HepG2 (cell line): ENCODE data around the gene LRP5. TPM values are rescaled to one million over a fixed set of nuclear protein-coding genes. Genes with fewer than 3 reads are reported as not detected.

Experiments used
- CENPBD1 ChIP-seq: sonication (generic); formaldehyde crosslinking; IDR thresholded peaks from 2 replicates; pipeline ENCODE4 v1.8.0; 2022; ENCODE audit warnings: missing genetic modification reagents, low read depth, mild to moderate bottlenecking, borderline replicate concordance
- GABPA ChIP-seq, 2 experiments: IDR thresholded peaks; 2 replicates each; pipeline ENCODE4 v1.6.1; 2011 to 2016; ENCODE audit warnings: low read depth in 2 of 2, low read length in 1 of 2, missing biosample characterization in 1 of 2, missing genetic modification characterization in 1 of 2
- GRHL1 ChIP-seq: sonication (generic); formaldehyde crosslinking; conservative IDR thresholded peaks from 2 replicates; pipeline ENCODE4 v1.8.0; 2022; ENCODE audit warnings: missing genetic modification reagents
- GTF3A ChIP-seq: sonication (generic); formaldehyde crosslinking; conservative IDR thresholded peaks from 2 replicates; pipeline ENCODE4 v1.4.0; 2020; ENCODE audit warnings: mild to moderate bottlenecking, missing genetic modification reagents
- MAZ ChIP-seq, 2 experiments: sonication (generic) in 1 of 2; formaldehyde crosslinking in 1 of 2; IDR thresholded peaks; 2 replicates each; pipeline versions ENCODE4 v1.5.0 to v1.6.1; 2012 to 2020; ENCODE audit warnings: low read depth in 2 of 2, mild to moderate bottlenecking in 2 of 2, borderline replicate concordance in 1 of 2, improper control_type of control experiment in 1 of 2, low read length in 1 of 2, missing genetic modification reagents in 1 of 2, moderate library complexity in 1 of 2
- MLX ChIP-seq: IDR thresholded peaks from 2 replicates; pipeline ENCODE4 v1.6.1; 2016
- NRL ChIP-seq: sonication (generic); formaldehyde crosslinking; IDR thresholded peaks from 2 replicates; pipeline ENCODE4 v1.5.0; 2020; ENCODE audit warnings: missing genetic modification reagents, mild to moderate bottlenecking, moderate library complexity, borderline replicate concordance
- PAX8 ChIP-seq: sonication (generic); formaldehyde crosslinking; IDR thresholded peaks from 2 replicates; pipeline ENCODE4 v1.8.0; 2022; ENCODE audit warnings: mild to moderate bottlenecking, missing genetic modification reagents, borderline replicate concordance
- POGK ChIP-seq: sonication (generic); formaldehyde crosslinking; conservative IDR thresholded peaks from 2 replicates; pipeline ENCODE4 v1.8.0; 2022; ENCODE audit warnings: mild to moderate bottlenecking, moderate library complexity, missing genetic modification reagents
- PRDM15 ChIP-seq: sonication (generic); formaldehyde crosslinking; IDR thresholded peaks from 2 replicates; pipeline ENCODE4 v1.4.0; 2020; ENCODE audit warnings: missing genetic modification reagents
- SPEN ChIP-seq: sonication (generic); formaldehyde crosslinking; IDR thresholded peaks from 2 replicates; pipeline ENCODE4 v1.5.1; 2020; ENCODE audit warnings: low read depth, mild to moderate bottlenecking, missing genetic modification reagents
- ZNF12 ChIP-seq: sonication (generic); formaldehyde crosslinking; IDR thresholded peaks from 2 replicates; pipeline ENCODE4 v1.5.0; 2020; ENCODE audit warnings: missing genetic modification reagents
- ZNF143 ChIP-seq: sonication (generic); formaldehyde crosslinking; IDR thresholded peaks from 2 replicates; pipeline ENCODE4 v1.4.0; 2020; ENCODE audit warnings: missing genetic modification reagents
- ZNF687 ChIP-seq: sonication (generic); formaldehyde crosslinking; IDR thresholded peaks from 2 replicates; pipeline ENCODE4 v1.5.1; 2020; ENCODE audit warnings: mild to moderate bottlenecking, missing genetic modification reagents, moderate library complexity
- ZNF780A ChIP-seq: sonication (generic); formaldehyde crosslinking; IDR thresholded peaks from 2 replicates; pipeline ENCODE4 v1.8.0; 2022; ENCODE audit warnings: mild to moderate bottlenecking, missing genetic modification reagents, moderate library complexity
- ZNF792 ChIP-seq: IDR thresholded peaks from 2 replicates; pipeline ENCODE4 v1.6.1; 2016
- polyA plus RNA-seq, 8 experiments: library from polyadenylated mRNA; depleted of rRNA in 3 of 8; stranded (reverse) in 7 of 8; unstranded in 1 of 8; fragments of >200 nt; fragmentation: Illumina TruSeq in 4 of 8; extraction: Trizol in 4 of 8; gene quantifications; 2 replicates each; pipeline versions ENCODE4 v1.2.1 to v1.2.3, GENCODE V29; 2011 to 2016; ENCODE audit warnings: low read depth in 4 of 8, missing spikeins in 1 of 8, mixed read lengths in 1 of 8; ENCODE audit not compliant: insufficient read depth in 1 of 8
- total RNA-seq, 5 experiments: library from RNA; depleted of rRNA; stranded (reverse); fragments of >200 nt; fragmentation: Illumina TruSeq; extraction: Trizol; gene quantifications; 2 replicates each; pipeline ENCODE4 v1.2.3, GENCODE V29; 2016; ENCODE audit warnings: low read depth in 1 of 5

The LRP5 gene
- total and polyA plus RNA-seq, 2 of the 13 experiments (the other 11 are each of a cell fraction or from before 2014, with no cell fraction given), result 40.4 to 64.0 TPM

GRCh38 chr11:68302670-68303069 is 9.7 kb upstream of the LRP5 start (continued):
- TF ChIP-seq PRDM15 (no peak), GABPA (IDR thresholded peaks at IDR 0.05; ENCODE audit: low read depth, low read length) (no peak), GABPA (CRISPR knock-in tag; IDR thresholded peaks at IDR 0.05; ENCODE audit: low read depth) (no peak), POGK (no peak), ZNF792 (CRISPR knock-in tag) (no peak), MLX (CRISPR knock-in tag) (no peak), PAX8 (CRISPR knock-in tag) (no peak), GTF3A (CRISPR knock-in tag) (no peak), CENPBD1 (no peak), SPEN (CRISPR knock-in tag) (no peak; the same call in 1 of the 2 replicates), NRL (CRISPR knock-in tag) (no peak), ZNF12 (CRISPR knock-in tag) (no peak), ZNF687 (peak; percentile 90), GRHL1 (CRISPR knock-in tag) (no peak), ZNF143 (CRISPR knock-in tag) (no peak), MAZ (IDR thresholded peaks at IDR 0.05; ENCODE audit: borderline replicate concordance, low read depth, low read length) (no peak), MAZ (CRISPR knock-in tag; IDR thresholded peaks at IDR 0.05; ENCODE audit: low read depth) (0 out of 2 replicates have a peak, but pooled peaks have one; percentile 41), ZNF780A (CRISPR knock-in tag) (no peak)
